ENCODE measurements around the gene RNPEPL1. TPM values are rescaled to one million over a fixed set of nuclear protein-coding genes. Genes with fewer than 3 reads are reported as not detected.

The RNPEPL1 gene
- total and polyA plus RNA-seq, 7 donors: 48.8 to 79.6 (median 59.4) TPM

DNA sequence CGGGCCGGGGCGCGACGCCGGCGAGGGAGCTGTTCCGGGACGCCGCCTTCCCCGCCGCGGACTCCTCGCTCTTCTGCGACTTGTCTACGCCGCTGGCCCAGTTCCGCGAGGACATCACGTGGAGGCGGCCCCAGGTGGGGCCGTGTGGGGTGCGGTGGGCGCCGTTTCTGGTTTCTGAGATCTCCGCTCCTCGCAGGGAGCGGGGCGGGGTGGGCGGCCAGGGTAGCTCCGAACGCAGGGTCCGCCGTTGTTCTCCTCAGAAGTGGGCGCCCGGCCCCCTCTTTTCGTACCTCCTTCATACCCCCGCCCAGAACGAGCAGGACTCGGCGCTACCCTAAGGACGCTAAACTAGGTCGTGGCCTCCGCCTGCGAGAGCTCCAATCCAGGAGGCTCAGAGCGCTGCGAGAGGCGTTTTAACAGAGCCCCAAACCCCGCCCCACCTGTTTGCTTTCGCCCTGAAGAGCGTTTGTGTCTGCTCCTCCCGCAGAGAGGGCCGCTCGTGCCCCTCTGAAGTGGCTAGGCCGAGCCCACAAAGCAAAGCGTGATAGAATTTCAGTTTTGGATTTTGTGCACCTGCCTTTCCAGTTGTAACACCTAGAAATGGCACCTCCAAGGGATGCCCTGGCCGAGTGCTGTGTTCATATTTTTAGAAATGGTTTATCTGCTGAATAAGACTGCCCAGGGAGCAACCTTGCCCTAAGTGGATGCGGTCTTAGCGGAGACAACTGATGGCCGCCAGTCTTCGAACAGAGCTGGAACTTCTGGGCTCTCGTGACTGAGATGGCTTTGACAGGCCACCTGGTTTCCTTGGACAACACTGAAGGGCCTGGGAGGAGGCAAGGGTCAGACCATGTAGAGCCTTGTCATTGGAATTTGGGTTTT, 18.9 kb downstream of the RNPEPL1 start:
- no peak for DNase-seq
- peak overlapping the region; percentile 95 for H3K4me3 ChIP-seq
- H3K9me3 ChIP-seq: no peaks in the 10 kb centered on the region
- H3K27me3 ChIP-seq (ENCODE audit: insufficient read depth in 3 of 3, low read length in 2 of 3): no peaks in the 10 kb centered on the region
- H3K36me3 ChIP-seq (ENCODE audit: insufficient read depth in 1 of 2, low read depth in 1 of 2): peaks cover 0 to 29% of the 10 kb centered on the region in 2 donors
- TF ChIP-seq, protein P1, sequence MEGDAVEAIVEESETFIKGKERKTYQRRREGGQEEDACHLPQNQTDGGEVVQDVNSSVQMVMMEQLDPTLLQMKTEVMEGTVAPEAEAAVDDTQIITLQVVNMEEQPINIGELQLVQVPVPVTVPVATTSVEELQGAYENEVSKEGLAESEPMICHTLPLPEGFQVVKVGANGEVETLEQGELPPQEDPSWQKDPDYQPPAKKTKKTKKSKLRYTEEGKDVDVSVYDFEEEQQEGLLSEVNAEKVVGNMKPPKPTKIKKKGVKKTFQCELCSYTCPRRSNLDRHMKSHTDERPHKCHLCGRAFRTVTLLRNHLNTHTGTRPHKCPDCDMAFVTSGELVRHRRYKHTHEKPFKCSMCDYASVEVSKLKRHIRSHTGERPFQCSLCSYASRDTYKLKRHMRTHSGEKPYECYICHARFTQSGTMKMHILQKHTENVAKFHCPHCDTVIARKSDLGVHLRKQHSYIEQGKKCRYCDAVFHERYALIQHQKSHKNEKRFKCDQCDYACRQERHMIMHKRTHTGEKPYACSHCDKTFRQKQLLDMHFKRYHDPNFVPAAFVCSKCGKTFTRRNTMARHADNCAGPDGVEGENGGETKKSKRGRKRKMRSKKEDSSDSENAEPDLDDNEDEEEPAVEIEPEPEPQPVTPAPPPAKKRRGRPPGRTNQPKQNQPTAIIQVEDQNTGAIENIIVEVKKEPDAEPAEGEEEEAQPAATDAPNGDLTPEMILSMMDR (IDR thresholded peaks at IDR 0.05): no peak
- peak; percentile 26 to 36 (median 32) for ATAC-seq
- intact Hi-C loops (cut with DNase I): loop anchor here in 1 of 2 donors (10.0 kb wide), 1 partner anchor 408 kb away; the partner anchor contains the start of gene SNED1
- H3K4me1 ChIP-seq: peaks cover 28% of the 10 kb centered on the region
- WGBS, 3 donors: 3% methylated on average over 41 to 62 of the region's 62 CpGs
- H3K27ac ChIP-seq: peak overlapping the region; percentile 99

GRCh38 chr2:240588006-240588655, 19.8 kb downstream of the RNPEPL1 start:
- no peaks in the 10 kb centered on the region for H3K9me3 ChIP-seq
- ATAC-seq: no peak
- WGBS, 3 donors: 80 to 84% (median 83%) methylated on average over 10 of the region's 10 CpGs
- peaks cover 0 to 36% of the 10 kb centered on the region in 2 donors for H3K36me3 ChIP-seq (ENCODE audit: insufficient read depth in 1 of 2, low read depth in 1 of 2)
- DNase-seq: peak in 1 of 2 donors; percentile 5
- H3K27ac ChIP-seq: no peak overlapping the region
- no peaks in the 10 kb centered on the region for H3K27me3 ChIP-seq (ENCODE audit: insufficient read depth in 3 of 3, low read length in 2 of 3)
- H3K4me3 ChIP-seq: peak overlapping the region; percentile 95
- intact Hi-C loops (cut with DNase I): loop anchor here in 1 of 2 donors (10.0 kb wide), 1 partner anchor 407 kb away; the partner anchor contains the start of gene SNED1
- peaks cover 28% of the 10 kb centered on the region for H3K4me1 ChIP-seq
- TF ChIP-seq, protein P1 (IDR thresholded peaks at IDR 0.05): no peak

- Histone ChIP-seq H3K4me1 (peaks cover 28% of the 10 kb centered on the region), H3K9me3 (no peaks in the 10 kb centered on the region), H3K4me3 (no peak overlapping the region), H3K36me3 (ENCODE audit: insufficient read depth in 1 of 2, low read depth in 1 of 2) (peaks cover 0 to 42% of the 10 kb centered on the region in 2 donors), H3K27me3 (ENCODE audit: insufficient read depth in 3 of 3, low read length in 2 of 3) (no peaks in the 10 kb centered on the region), H3K27ac (no peak overlapping the region)
- intact Hi-C loops (cut with DNase I): loop anchor here in 1 of 2 donors (10.0 kb wide), 1 partner anchor 406 kb away; the partner anchor contains the start of gene SNED1
- WGBS, 3 donors: 77 to 80% (median 80%) methylated on average over 4 of the region's 4 CpGs
- DNase-seq (peak in 1 of 2 donors; percentile 22), ATAC-seq (no peak)
- TF ChIP-seq, protein P1 (IDR thresholded peaks at IDR 0.05): no peak
These were observed 20.4 kb downstream of the RNPEPL1 start for GRCh38 chr2:240588669-240589068.

- H3K4me1 ChIP-seq: peaks cover 21% of the 10 kb centered on the region
- DNase-seq (peak in 1 of 2 donors; percentile 4), ATAC-seq (no peak)
- H3K27me3 ChIP-seq (ENCODE audit: insufficient read depth in 3 of 3, low read length in 2 of 3): no peaks in the 10 kb centered on the region
- no peaks in the 10 kb centered on the region for H3K9me3 ChIP-seq
- TF ChIP-seq, protein P1 (IDR thresholded peaks at IDR 0.05): no peak
- H3K4me3 ChIP-seq: no peak overlapping the region
- intact Hi-C loops (cut with DNase I): loop anchor here in 1 of 2 donors (10.0 kb wide), 1 partner anchor 405 kb away; the partner anchor contains the start of gene SNED1
- peaks cover 0 to 47% of the 10 kb centered on the region in 2 donors for H3K36me3 ChIP-seq (ENCODE audit: insufficient read depth in 1 of 2, low read depth in 1 of 2)
- no peak overlapping the region for H3K27ac ChIP-seq
- WGBS, 3 donors: 80 to 84% (median 81%) methylated on average over 14 of the region's 14 CpGs
These were observed 21.1 kb downstream of the RNPEPL1 start for GRCh38 chr2:240589375-240589774.

Measured in psoas muscle (tissue), 8 donors.